ENCODE data around the gene IZUMO2.

IZUMO2 gene

GRCh38 chr19:50159078-50159477, 4.0 kb downstream of the IZUMO2 start:
- Histone ChIP-seq H3K4me1 (ENCODE audit: control insufficient read depth, low read length) (no peaks in the 10 kb centered on the region), H3K9me3 (ENCODE audit: control insufficient read depth, insufficient read depth, low read length) (no peaks in the 10 kb centered on the region), H3K4me3 (ENCODE audit: low read length) (no peak overlapping the region), H3K27ac (ENCODE audit: low read depth, low read length) (no peak overlapping the region), H3F3A (ENCODE audit: control insufficient read depth, insufficient read depth) (no peaks in the 10 kb centered on the region), H3K4me2 (ENCODE audit: low read length) (no peak overlapping the region), H4K20me1 (ENCODE audit: control insufficient read depth, insufficient read depth, low read depth, low read length) (no peaks in the 10 kb centered on the region), H3K79me2 (ENCODE audit: control insufficient read depth, low read length) (no peaks in the 10 kb centered on the region), H3K36me3 (ENCODE audit: control insufficient read depth, low read length) (no peaks in the 10 kb centered on the region), H3K27me3 (ENCODE audit: control insufficient read depth, low read length) (no peaks in the 10 kb centered on the region), H3K9me2 (replicated peaks; ENCODE audit: control insufficient read depth, low read length) (no peaks in the 10 kb centered on the region)
- TF ChIP-seq, protein P1, sequence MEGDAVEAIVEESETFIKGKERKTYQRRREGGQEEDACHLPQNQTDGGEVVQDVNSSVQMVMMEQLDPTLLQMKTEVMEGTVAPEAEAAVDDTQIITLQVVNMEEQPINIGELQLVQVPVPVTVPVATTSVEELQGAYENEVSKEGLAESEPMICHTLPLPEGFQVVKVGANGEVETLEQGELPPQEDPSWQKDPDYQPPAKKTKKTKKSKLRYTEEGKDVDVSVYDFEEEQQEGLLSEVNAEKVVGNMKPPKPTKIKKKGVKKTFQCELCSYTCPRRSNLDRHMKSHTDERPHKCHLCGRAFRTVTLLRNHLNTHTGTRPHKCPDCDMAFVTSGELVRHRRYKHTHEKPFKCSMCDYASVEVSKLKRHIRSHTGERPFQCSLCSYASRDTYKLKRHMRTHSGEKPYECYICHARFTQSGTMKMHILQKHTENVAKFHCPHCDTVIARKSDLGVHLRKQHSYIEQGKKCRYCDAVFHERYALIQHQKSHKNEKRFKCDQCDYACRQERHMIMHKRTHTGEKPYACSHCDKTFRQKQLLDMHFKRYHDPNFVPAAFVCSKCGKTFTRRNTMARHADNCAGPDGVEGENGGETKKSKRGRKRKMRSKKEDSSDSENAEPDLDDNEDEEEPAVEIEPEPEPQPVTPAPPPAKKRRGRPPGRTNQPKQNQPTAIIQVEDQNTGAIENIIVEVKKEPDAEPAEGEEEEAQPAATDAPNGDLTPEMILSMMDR (IDR thresholded peaks at IDR 0.05; ENCODE audit: low read depth, low read length, poor library complexity, severe bottlenecking) = no peak
- TF ChIP-seq EZH2phosphoT487 (IDR thresholded peaks at IDR 0.05; ENCODE audit: borderline replicate concordance, low read length) = no peak

- H3F3A ChIP-seq (ENCODE audit: control insufficient read depth, insufficient read depth) = no peaks in the 10 kb centered on the region
Observed at GRCh38 chr19:50158577-50158976, 4.5 kb downstream of the IZUMO2 start.

GRCh38 chr19:50155520-50156109, 7.5 kb downstream of the IZUMO2 start:
- H4K20me1 ChIP-seq (ENCODE audit: control insufficient read depth, insufficient read depth, low read depth, low read length) = no peaks in the 10 kb centered on the region
- no peaks in the 10 kb centered on the region for H3K4me1 ChIP-seq (ENCODE audit: control insufficient read depth, low read length)
- no peaks in the 10 kb centered on the region for H3K27me3 ChIP-seq (ENCODE audit: control insufficient read depth, low read length)
- TF ChIP-seq, protein P1 (IDR thresholded peaks at IDR 0.05; ENCODE audit: low read depth, low read length, poor library complexity, severe bottlenecking) = peak; percentile 58
- TF ChIP-seq EZH2phosphoT487 (IDR thresholded peaks at IDR 0.05; ENCODE audit: borderline replicate concordance, low read length) = no peak
- H3K9me3 ChIP-seq (ENCODE audit: control insufficient read depth, insufficient read depth, low read length) = no peaks in the 10 kb centered on the region
- H3F3A ChIP-seq (ENCODE audit: control insufficient read depth, insufficient read depth) = no peaks in the 10 kb centered on the region
- H3K4me2 ChIP-seq (ENCODE audit: low read length) = no peak overlapping the region
- no peak overlapping the region for H3K27ac ChIP-seq (ENCODE audit: low read depth, low read length)
- H3K4me3 ChIP-seq (ENCODE audit: low read length) = no peak overlapping the region
- no peaks in the 10 kb centered on the region for H3K79me2 ChIP-seq (ENCODE audit: control insufficient read depth, low read length)
- no peaks in the 10 kb centered on the region for H3K36me3 ChIP-seq (ENCODE audit: control insufficient read depth, low read length)
- no peaks in the 10 kb centered on the region for H3K9me2 ChIP-seq (replicated peaks; ENCODE audit: control insufficient read depth, low read length)

More at GRCh38 chr19:50158577-50158976, 4.5 kb downstream of the IZUMO2 start:
- Histone ChIP-seq H4K20me1 (ENCODE audit: control insufficient read depth, insufficient read depth, low read depth, low read length) (no peaks in the 10 kb centered on the region), H3K9me3 (ENCODE audit: control insufficient read depth, insufficient read depth, low read length) (no peaks in the 10 kb centered on the region), H3K9me2 (replicated peaks; ENCODE audit: control insufficient read depth, low read length) (no peaks in the 10 kb centered on the region), H3K79me2 (ENCODE audit: control insufficient read depth, low read length) (no peaks in the 10 kb centered on the region), H3K4me2 (ENCODE audit: low read length) (no peak overlapping the region), H3K27ac (ENCODE audit: low read depth, low read length) (no peak overlapping the region), H3K4me3 (ENCODE audit: low read length) (no peak overlapping the region), H3K36me3 (ENCODE audit: control insufficient read depth, low read length) (no peaks in the 10 kb centered on the region), H3K27me3 (ENCODE audit: control insufficient read depth, low read length) (no peaks in the 10 kb centered on the region), H3K4me1 (ENCODE audit: control insufficient read depth, low read length) (no peaks in the 10 kb centered on the region)
- TF ChIP-seq, protein P1 (IDR thresholded peaks at IDR 0.05; ENCODE audit: low read depth, low read length, poor library complexity, severe bottlenecking) = no peak
- no peak for TF ChIP-seq EZH2phosphoT487 (IDR thresholded peaks at IDR 0.05; ENCODE audit: borderline replicate concordance, low read length)

All from DOHH2 (cell line).